ENCODE results near the gene PSMD2. TPM values are rescaled to one million over a fixed set of nuclear protein-coding genes. Genes with fewer than 3 reads are reported as not detected.
A peak's percentile ranks its signal among the peaks of the same experiment; 100 is the strongest.

PSMD2 gene
- total RNA-seq, 1 experiment from 2014 or later = 359 TPM

GRCh38 chr3:184261270-184261853 is 37.7 kb upstream of the PSMD2 start, which contains the start of gene CAMK2N2 (continued):
- TF ChIP-seq GRHL2 (CRISPR knock-in tag; IDR thresholded peaks at IDR 0.05; ENCODE audit: insufficient replicate concordance, severe bottlenecking) (no peak), NR3C1 (CRISPR knock-in tag; conservative IDR thresholded peaks at IDR 0.05; ENCODE audit: low read depth) (no peak), NFE2L1 (CRISPR knock-in tag; IDR thresholded peaks at IDR 0.05) (no peak), USF2 (CRISPR knock-in tag; IDR thresholded peaks at IDR 0.05) (peak; percentile 55), ETV6 (CRISPR knock-in tag; IDR thresholded peaks at IDR 0.05) (no peak), NR2C2 (CRISPR knock-in tag; IDR thresholded peaks at IDR 0.05) (no peak), CBFB (CRISPR knock-in tag; IDR thresholded peaks at IDR 0.05; ENCODE audit: low read depth) (no peak), SP1 (CRISPR knock-in tag; conservative IDR thresholded peaks at IDR 0.05) (peak; percentile 68)

GRCh38 chr3:184261854-184262763 is 36.9 kb upstream of the PSMD2 start:
- Mint-ChIP-seq H3K9me3 (peaks cover 1% of the 10 kb centered on the region), H3K4me1 (peaks cover 12% of the 10 kb centered on the region), H3K4me3 (peak overlapping the region; percentile 78), H3K36me3 (peaks cover 3% of the 10 kb centered on the region; the same call in 1 of the 2 replicates), H3K27ac (peak overlapping the region; percentile 12; the same call in 1 of the 2 replicates), H3K27me3 (ENCODE audit: low read depth) (peaks cover 76% of the 10 kb centered on the region)
- DNase-seq (ENCODE audit: low spot score) = peak; percentile 36
- TF ChIP-seq ZNF232 (CRISPR knock-in tag; IDR thresholded peaks at IDR 0.05) = peak; percentile 18; the same call in 1 of the 2 replicates
- 0 out of 2 replicates have a peak, but pooled peaks have one; percentile 54 for TF ChIP-seq ARID4B (CRISPR knock-in tag; IDR thresholded peaks at IDR 0.05; ENCODE audit: borderline replicate concordance)
- TF ChIP-seq ZNF121 (CRISPR knock-in tag; IDR thresholded peaks at IDR 0.05) = no peak
- TF ChIP-seq USF1 (CRISPR knock-in tag; IDR thresholded peaks at IDR 0.05) = 0 out of 2 replicates have a peak, but pooled peaks have one; percentile 20
- peak; percentile 25 for ATAC-seq
- ChIA-PET CTCF (interaction anchor here (0.7 to 4.4 kb wide), 15 partner anchors 9 to 358 kb away, joined by 3 to 28 read pairs (median 5); partner anchors contain the start of genes ABCC5, ABCF3 and EEF1AKMT4), POLR2A (interaction anchor here (0.6 kb wide), 2 partner anchors 253 to 834 kb away, joined by 4 read pairs; no protein-coding TSS in a partner anchor)

- DNase-seq (ENCODE audit: low spot score) (no peak), ATAC-seq (no peak)
- Mint-ChIP-seq H3K36me3 (peaks cover 3% of the 10 kb centered on the region; the same call in 1 of the 2 replicates), H3K27me3 (ENCODE audit: low read depth) (peaks cover 76% of the 10 kb centered on the region), H3K4me1 (peaks cover 12% of the 10 kb centered on the region), H3K9me3 (peaks cover 6% of the 10 kb centered on the region), H3K4me3 (peak overlapping the region; percentile 78), H3K27ac (no peak overlapping the region)
- POLR2A ChIA-PET = interaction anchor here (0.6 kb wide), 1 partner anchor 835 kb away, joined by 4 read pairs; no protein-coding TSS in a partner anchor
- TF ChIP-seq GABPB1 (CRISPR knock-in tag; IDR thresholded peaks at IDR 0.05) (no peak), ZBTB21 (CRISPR knock-in tag; IDR thresholded peaks at IDR 0.05; ENCODE audit: borderline replicate concordance) (0 out of 2 replicates have a peak, but pooled peaks have one; percentile 52), ZNF219 (CRISPR knock-in tag; IDR thresholded peaks at IDR 0.05; ENCODE audit: borderline replicate concordance) (no peak), ARID4B (CRISPR knock-in tag; IDR thresholded peaks at IDR 0.05; ENCODE audit: borderline replicate concordance) (no peak), SMAD4 (CRISPR knock-in tag; IDR thresholded peaks at IDR 0.05) (no peak), SMAD3 (CRISPR knock-in tag; IDR thresholded peaks at IDR 0.05; ENCODE audit: borderline replicate concordance) (no peak), FOXJ3 (CRISPR knock-in tag; IDR thresholded peaks at IDR 0.05; ENCODE audit: borderline replicate concordance) (no peak), ATF3 (CRISPR knock-in tag; conservative IDR thresholded peaks at IDR 0.05) (no peak)
- CTCF ChIA-PET = interaction anchor here (0.7 to 4.4 kb wide), 7 partner anchors 8 to 77 kb away, joined by 3 to 23 read pairs (median 5); partner anchors contain the start of genes ABCF3 and EEF1AKMT4
Measured at GRCh38 chr3:184262764-184263179, 36.3 kb upstream of the PSMD2 start.

All from WTC11 (cell line).